Activated CD4-positive, alpha-beta T cell treated with anti-CD3 and anti-CD28 coated beads for 1 hour (primary cell): ENCODE results near the gene DUSP11.
"Not testable (repeated sequence)": the region's sequence is repeated elsewhere in the genome, so short reads cannot be mapped to it uniquely, and the experiment has no call there.

Experiments used
- DNase-seq: peaks from one replicate; pipeline ENCODE4 v3.0.0-alpha.2; 2020

The DUSP11 gene

GRCh38 chr2:73779467-73780236 is at the start of gene DUSP11:
Gene DUSP11 (minus strand): TSS chr2:73780103. CDS start chr2:73779974, 129 bp downstream.
- peak; percentile 90 for DNase-seq

GRCh38 chr2:73828818-73829570 is 49.1 kb upstream of the DUSP11 start, which contains the start of gene STAMBP:
Gene STAMBP (plus strand): TSS chr2:73828961. CDS start chr2:73830857, 1,896 bp downstream.
- peak; percentile 81 for DNase-seq

- no peak for DNase-seq
These were observed 48.5 kb upstream of the DUSP11 start for GRCh38 chr2:73828389-73828817.

- no peak for DNase-seq
These were observed 47.9 kb upstream of the DUSP11 start for GRCh38 chr2:73827660-73828388.

GRCh38 chr2:73827018-73827417 is 47.1 kb upstream of the DUSP11 start:
- no peak for DNase-seq

GRCh38 chr2:73825408-73825807 is 45.5 kb upstream of the DUSP11 start:
- no peak for DNase-seq

GRCh38 chr2:73823916-73824523 is 44.1 kb upstream of the DUSP11 start:
- no peak for DNase-seq

- DNase-seq, result no peak
These were observed 43.5 kb upstream of the DUSP11 start for GRCh38 chr2:73823416-73823815.

- no peak for DNase-seq
These were observed 43.1 kb upstream of the DUSP11 start for GRCh38 chr2:73822991-73823390.

- no peak for DNase-seq
These were observed 42.4 kb upstream of the DUSP11 start for GRCh38 chr2:73822276-73822675.

- no peak for DNase-seq
These were observed 41.8 kb upstream of the DUSP11 start for GRCh38 chr2:73821669-73822068.

GRCh38 chr2:73821227-73821626 is 41.3 kb upstream of the DUSP11 start:
- no peak for DNase-seq

- DNase-seq, result no peak
These were observed 38.4 kb upstream of the DUSP11 start for GRCh38 chr2:73818296-73818695.

- DNase-seq, result no peak
These were observed 32.7 kb upstream of the DUSP11 start for GRCh38 chr2:73812635-73813034.

- no peak for DNase-seq
These were observed 32.0 kb upstream of the DUSP11 start for GRCh38 chr2:73811878-73812277.

GRCh38 chr2:73783883-73784282 is 4.0 kb upstream of the DUSP11 start, which contains the start of gene C2orf78:
Gene C2orf78 (plus strand): TSS chr2:73784183. CDS start chr2:73784310, 127 bp downstream.
- DNase-seq, result not testable (repeated sequence)

- not testable (repeated sequence) for DNase-seq
These were observed 3.5 kb upstream of the DUSP11 start for GRCh38 chr2:73783402-73783801.

GRCh38 chr2:73780237-73780582 is 307 bp upstream of the DUSP11 start:
- no peak for DNase-seq

- not testable (repeated sequence) for DNase-seq
These were observed 936 bp downstream of the DUSP11 start for GRCh38 chr2:73778867-73779466.

- DNase-seq, result no peak
These were observed 2.9 kb downstream of the DUSP11 start for GRCh38 chr2:73776869-73777519.

GRCh38 chr2:73776381-73776780 is 3.5 kb downstream of the DUSP11 start:
- no peak for DNase-seq

- DNase-seq, result no peak
These were observed 7.1 kb downstream of the DUSP11 start for GRCh38 chr2:73772819-73773218.
